ENCODE measurements around the gene ZMIZ1.

GRCh38 chr10:79211616-79212015 is 142.8 kb downstream of the ZMIZ1 start:
- no peak for TF ChIP-seq POLR2A (IDR thresholded peaks at IDR 0.05; ENCODE audit: borderline replicate concordance, extremely low read depth, insufficient read depth, insufficient read length)
- no peak for TF ChIP-seq CTCF (IDR thresholded peaks at IDR 0.05 in 2 of 3, conservative IDR thresholded peaks at IDR 0.05 in 1 of 3; ENCODE audit: borderline replicate concordance in 1 of 3, insufficient read depth in 1 of 3, low read depth in 2 of 3, low read length in 2 of 3)
- TF ChIP-seq EZH2 (IDR thresholded peaks at IDR 0.05): no peak
- no peak for TF ChIP-seq JUND (IDR thresholded peaks at IDR 0.05)
- TF ChIP-seq SP1 (IDR thresholded peaks at IDR 0.05; ENCODE audit: low read depth): no peak
- TF ChIP-seq RAD21 (IDR thresholded peaks at IDR 0.05; ENCODE audit: low read depth): no peak
- TF ChIP-seq EZH2phosphoT487 (IDR thresholded peaks at IDR 0.05; ENCODE audit: borderline replicate concordance): no peak
- TF ChIP-seq REST (IDR thresholded peaks at IDR 0.05; ENCODE audit: low read depth): no peak
- TF ChIP-seq ZNF274 (IDR thresholded peaks at IDR 0.05; ENCODE audit: low read depth, low read length): no peak
- no peak for TF ChIP-seq POLR2AphosphoS5 (IDR thresholded peaks at IDR 0.05; ENCODE audit: low read depth, low read length)
- no peak for TF ChIP-seq ZBTB33 (IDR thresholded peaks at IDR 0.05; ENCODE audit: extremely low read depth, insufficient replicate concordance, low read length)
